BE2C (cell line): ENCODE data around the gene RIMS4.

Experiments
- DNase-seq: peaks from one replicate; pipeline ENCODE4 v3.0.0-alpha.2; 2020
- H3K27me3 ChIP-seq: fragments of 250-450 bp; sonication (Bioruptor Pico); 2 replicates; pipeline ENCODE4 v1.5.1; 2020; ENCODE audit warnings: mild to moderate bottlenecking
- H3K36me3 ChIP-seq: fragments of 250-450 bp; sonication (Bioruptor Pico); 2 replicates; pipeline ENCODE4 v1.5.1; 2020; ENCODE audit warnings: mild to moderate bottlenecking
- H3K4me1 ChIP-seq: fragments of 250-450 bp; sonication (Bioruptor Pico); 2 replicates; pipeline ENCODE4 v1.5.1; 2020
- H3K4me3 ChIP-seq: 2 replicates; pipeline ENCODE4 v1.5.1; 2011; ENCODE audit warnings: low read depth, low read length
- H3K9me3 ChIP-seq: fragments of 250-450 bp; sonication (Bioruptor Pico); 2 replicates; pipeline ENCODE4 v1.5.1; 2020
- CTCF ChIP-seq: IDR thresholded peaks from 2 replicates; pipeline ENCODE4 v1.5.1; 2012; ENCODE audit warnings: mild to moderate bottlenecking, low read depth, low read length

Gene RIMS4

GRCh38 chr20:44754554-44754953, 55.8 kb downstream of the RIMS4 start:
- no peaks in the 10 kb centered on the region for H3K27me3 ChIP-seq
- DNase-seq: no peak
- H3K4me3 ChIP-seq: no peak overlapping the region
- no peak for TF ChIP-seq CTCF
- H3K36me3 ChIP-seq: no peaks in the 10 kb centered on the region
- no peaks in the 10 kb centered on the region for H3K9me3 ChIP-seq
- H3K4me1 ChIP-seq: peaks cover 3% of the 10 kb centered on the region; the same call in 1 of the 2 replicates

- Histone ChIP-seq H3K9me3 (no peaks in the 10 kb centered on the region), H3K36me3 (no peaks in the 10 kb centered on the region), H3K4me3 (no peak overlapping the region), H3K4me1 (peaks cover 6% of the 10 kb centered on the region), H3K27me3 (no peaks in the 10 kb centered on the region)
- TF ChIP-seq CTCF: no peak
- DNase-seq: no peak
Measured at GRCh38 chr20:44752099-44752931, 58.0 kb downstream of the RIMS4 start.

GRCh38 chr20:44750081-44750805, 60.1 kb downstream of the RIMS4 start:
- H3K36me3 ChIP-seq: no peaks in the 10 kb centered on the region
- no peaks in the 10 kb centered on the region for H3K9me3 ChIP-seq
- DNase-seq: no peak
- no peak overlapping the region for H3K4me3 ChIP-seq
- no peak for TF ChIP-seq CTCF
- peaks cover 18% of the 10 kb centered on the region for H3K4me1 ChIP-seq
- H3K27me3 ChIP-seq: peaks cover 13% of the 10 kb centered on the region

- Histone ChIP-seq H3K4me1 (peaks cover 18% of the 10 kb centered on the region), H3K9me3 (no peaks in the 10 kb centered on the region), H3K4me3 (no peak overlapping the region), H3K27me3 (peaks cover 13% of the 10 kb centered on the region), H3K36me3 (no peaks in the 10 kb centered on the region)
- DNase-seq: peak; percentile 80
- TF ChIP-seq CTCF: peak; percentile 48
Measured at GRCh38 chr20:44748005-44748370, 62.4 kb downstream of the RIMS4 start.

GRCh38 chr20:44747166-44748004, 63.0 kb downstream of the RIMS4 start:
- no peaks in the 10 kb centered on the region for H3K36me3 ChIP-seq
- no peaks in the 10 kb centered on the region for H3K9me3 ChIP-seq
- TF ChIP-seq CTCF: peak; percentile 89
- DNase-seq: peak; percentile 90
- H3K4me1 ChIP-seq: peaks cover 18% of the 10 kb centered on the region
- no peak overlapping the region for H3K4me3 ChIP-seq
- peaks cover 13% of the 10 kb centered on the region for H3K27me3 ChIP-seq
